Measurements from ENCODE around the gene P3H1.

- TF ChIP-seq POLR2AphosphoS5 (IDR thresholded peaks at IDR 0.05; ENCODE audit: low read depth) (no peak), CTCF (conservative IDR thresholded peaks at IDR 0.05; ENCODE audit: low read depth in 2 of 2) (no peak), EZH2 (IDR thresholded peaks at IDR 0.05; ENCODE audit: low read depth, unreplicated experiment) (no peak), EZH2phosphoT487 (IDR thresholded peaks at IDR 0.05; ENCODE audit: unreplicated experiment) (no peak), JUNB (IDR thresholded peaks at IDR 0.05; ENCODE audit: unreplicated experiment) (no peak), CREB1 (CRISPR knock-in tag; IDR thresholded peaks at IDR 0.05; ENCODE audit: low read depth) (no peak)
Observed at GRCh38 chr1:42750041-42750440, 16.8 kb downstream of the P3H1 start.
